Stomach (tissue), 4 donors: ENCODE measurements around the gene LRMDA.

Experiments
- POLR2A ChIP-seq, 4 donors: fragments of 450-650 bp; IDR thresholded peaks; one replicate each; pipeline ENCODE4 v1.6.1; 2016; ENCODE audit warnings: antibody characterized with exemption in 4 of 4, control low read depth in 2 of 4, mild to moderate bottlenecking in 1 of 4, moderate library complexity in 1 of 4
- POLR2AphosphoS5 ChIP-seq, 3 donors: sonication (generic); formaldehyde crosslinking; IDR thresholded peaks; one replicate each; pipeline ENCODE4 v1.6.1; 2016; ENCODE audit warnings: antibody characterized with exemption in 3 of 3
- TF ChIP-seq, protein P1 (sequence below), 7 experiments: fragments of 450-650 bp in 4 of 7; fragments of 200-600 bp in 3 of 7; sonication (generic) in 3 of 7; IDR thresholded peaks; one replicate each; pipeline ENCODE4 v1.5.1; 2016 to 2019; ENCODE audit warnings: antibody characterized with exemption in 7 of 7, control low read depth in 2 of 7, mild to moderate bottlenecking in 1 of 7

DNA sequence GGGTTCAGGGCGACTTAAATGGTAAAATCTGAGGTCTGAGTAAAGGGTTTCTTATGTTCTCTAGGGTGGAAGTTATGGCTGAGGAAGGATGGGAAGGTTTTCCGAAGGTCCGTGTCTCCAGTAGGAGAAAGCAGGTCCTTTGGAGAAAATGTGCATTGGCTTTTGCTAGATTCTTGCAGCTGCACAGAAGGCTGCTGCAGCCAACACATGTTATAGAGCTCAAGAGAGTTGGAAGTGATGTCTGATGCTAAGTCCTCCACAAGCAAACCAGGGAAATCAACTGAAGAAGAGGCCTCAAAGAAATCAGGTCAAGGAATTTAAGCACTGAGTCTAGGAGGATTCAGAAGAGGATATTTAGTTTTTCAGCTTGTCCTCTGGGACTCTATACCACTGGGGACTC, 404.6 kb downstream of the LRMDA start:
- TF ChIP-seq POLR2A (IDR thresholded peaks at IDR 0.05) (no peak), POLR2AphosphoS5 (IDR thresholded peaks at IDR 0.05) (no peak)
- TF ChIP-seq, protein P1, sequence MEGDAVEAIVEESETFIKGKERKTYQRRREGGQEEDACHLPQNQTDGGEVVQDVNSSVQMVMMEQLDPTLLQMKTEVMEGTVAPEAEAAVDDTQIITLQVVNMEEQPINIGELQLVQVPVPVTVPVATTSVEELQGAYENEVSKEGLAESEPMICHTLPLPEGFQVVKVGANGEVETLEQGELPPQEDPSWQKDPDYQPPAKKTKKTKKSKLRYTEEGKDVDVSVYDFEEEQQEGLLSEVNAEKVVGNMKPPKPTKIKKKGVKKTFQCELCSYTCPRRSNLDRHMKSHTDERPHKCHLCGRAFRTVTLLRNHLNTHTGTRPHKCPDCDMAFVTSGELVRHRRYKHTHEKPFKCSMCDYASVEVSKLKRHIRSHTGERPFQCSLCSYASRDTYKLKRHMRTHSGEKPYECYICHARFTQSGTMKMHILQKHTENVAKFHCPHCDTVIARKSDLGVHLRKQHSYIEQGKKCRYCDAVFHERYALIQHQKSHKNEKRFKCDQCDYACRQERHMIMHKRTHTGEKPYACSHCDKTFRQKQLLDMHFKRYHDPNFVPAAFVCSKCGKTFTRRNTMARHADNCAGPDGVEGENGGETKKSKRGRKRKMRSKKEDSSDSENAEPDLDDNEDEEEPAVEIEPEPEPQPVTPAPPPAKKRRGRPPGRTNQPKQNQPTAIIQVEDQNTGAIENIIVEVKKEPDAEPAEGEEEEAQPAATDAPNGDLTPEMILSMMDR (IDR thresholded peaks at IDR 0.05) = no peak
